ENCODE results near the gene FOXL1.

Gene FOXL1

GRCh38 chr16:86549076-86549892, 29.1 kb upstream of the FOXL1 start:
- no peak for DNase-seq

- DNase-seq = no peak
These were observed 28.5 kb upstream of the FOXL1 start for GRCh38 chr16:86549893-86550190.

GRCh38 chr16:86550281-86550680, 28.1 kb upstream of the FOXL1 start:
- DNase-seq = no peak

GRCh38 chr16:86553356-86553755, 25.0 kb upstream of the FOXL1 start:
- no peak for DNase-seq

- no peak for DNase-seq
These were observed 23.8 kb upstream of the FOXL1 start for GRCh38 chr16:86554599-86554916.

- peak; percentile 51 to 88 for DNase-seq
These were observed 23.2 kb upstream of the FOXL1 start, which contains the start of gene MTHFSD for GRCh38 chr16:86554917-86555703. Gene MTHFSD (minus strand): TSS chr16:86555235. CDS start chr16:86555184, 51 bp downstream.

- no peak for DNase-seq
These were observed 22.7 kb upstream of the FOXL1 start for GRCh38 chr16:86555704-86556075.

- DNase-seq = no peak
These were observed 21.8 kb upstream of the FOXL1 start for GRCh38 chr16:86556576-86556975.

GRCh38 chr16:86557587-86557986, 20.8 kb upstream of the FOXL1 start:
- DNase-seq = no peak

- DNase-seq = no peak
These were observed 19.8 kb upstream of the FOXL1 start for GRCh38 chr16:86558355-86559193.

- DNase-seq = no peak
These were observed 18.5 kb upstream of the FOXL1 start for GRCh38 chr16:86559802-86560305.

- DNase-seq = no peak
These were observed 16.0 kb upstream of the FOXL1 start for GRCh38 chr16:86562356-86562755.

- peak; percentile 55 to 82 for DNase-seq
These were observed 14.6 kb upstream of the FOXL1 start for GRCh38 chr16:86563469-86564345.

- DNase-seq = no peak
These were observed 13.1 kb upstream of the FOXL1 start for GRCh38 chr16:86565181-86565631.

GRCh38 chr16:86565644-86566511, 12.5 kb upstream of the FOXL1 start:
- DNase-seq = no peak

GRCh38 chr16:86566601-86566965, 11.8 kb upstream of the FOXL1 start, which contains the start of gene FOXC2:
Gene FOXC2 (plus strand): TSS chr16:86566829. CDS start chr16:86567336, 507 bp downstream.
- DNase-seq = no peak

GRCh38 chr16:86566966-86567700, 11.2 kb upstream of the FOXL1 start:
- no peak for DNase-seq

- DNase-seq = no peak
These were observed 10.4 kb upstream of the FOXL1 start for GRCh38 chr16:86567701-86568581.
